GM18508 (cell line): ENCODE results near the gene ACSF3.

Source experiments
- ATAC-seq: cut with Tn5 transposase; IDR thresholded peaks from one replicate; pipeline ENCODE4 v1.9.1; 2021; ENCODE audit warnings: moderate number of reproducible peaks; ENCODE audit not compliant: insufficient read depth, unreplicated experiment

The ACSF3 gene

DNA sequence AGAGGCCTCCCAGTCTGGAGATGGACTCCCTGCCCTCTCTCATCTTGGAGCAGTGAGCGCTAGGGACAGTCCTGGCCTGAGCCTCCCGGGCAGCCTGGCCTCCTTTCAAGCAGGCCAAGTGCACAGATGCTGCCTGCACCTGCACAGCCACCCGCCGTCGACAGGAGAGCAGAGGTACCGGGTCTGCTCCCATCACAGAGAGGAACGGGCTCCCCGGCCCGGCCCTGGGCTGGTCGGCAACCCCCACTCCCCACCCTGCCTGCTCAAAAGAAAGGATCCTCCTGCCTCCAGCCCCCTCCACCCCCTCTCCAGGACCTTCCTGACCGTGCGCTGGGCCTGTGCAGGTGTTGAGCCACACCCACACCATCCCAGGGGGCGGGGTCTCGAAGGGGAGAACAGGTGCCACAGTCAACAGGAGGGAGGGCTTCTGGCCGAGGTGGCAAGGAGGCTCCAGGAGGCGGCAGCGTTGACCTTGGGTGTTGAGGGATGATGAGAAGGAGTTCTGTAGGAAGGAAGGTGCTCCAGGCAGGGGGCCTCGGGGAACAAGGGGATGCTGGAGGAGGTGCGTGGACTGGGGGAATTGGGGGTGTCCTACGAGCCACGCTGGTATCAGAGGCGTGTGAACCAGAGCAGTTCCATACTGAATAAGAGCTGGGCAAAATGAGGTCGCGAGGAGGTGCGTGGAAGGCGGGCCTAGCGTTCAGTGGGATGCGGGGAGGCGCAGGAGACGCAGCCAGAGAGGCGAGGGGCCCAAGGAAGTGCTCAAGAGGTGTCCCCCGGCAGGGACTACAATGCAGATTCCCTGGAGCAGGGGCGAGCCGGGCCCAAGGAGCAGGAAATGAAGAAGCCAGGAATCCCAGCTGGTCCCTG lies 76.9 kb downstream of the ACSF3 start:
- ATAC-seq, result no peak

DNA sequence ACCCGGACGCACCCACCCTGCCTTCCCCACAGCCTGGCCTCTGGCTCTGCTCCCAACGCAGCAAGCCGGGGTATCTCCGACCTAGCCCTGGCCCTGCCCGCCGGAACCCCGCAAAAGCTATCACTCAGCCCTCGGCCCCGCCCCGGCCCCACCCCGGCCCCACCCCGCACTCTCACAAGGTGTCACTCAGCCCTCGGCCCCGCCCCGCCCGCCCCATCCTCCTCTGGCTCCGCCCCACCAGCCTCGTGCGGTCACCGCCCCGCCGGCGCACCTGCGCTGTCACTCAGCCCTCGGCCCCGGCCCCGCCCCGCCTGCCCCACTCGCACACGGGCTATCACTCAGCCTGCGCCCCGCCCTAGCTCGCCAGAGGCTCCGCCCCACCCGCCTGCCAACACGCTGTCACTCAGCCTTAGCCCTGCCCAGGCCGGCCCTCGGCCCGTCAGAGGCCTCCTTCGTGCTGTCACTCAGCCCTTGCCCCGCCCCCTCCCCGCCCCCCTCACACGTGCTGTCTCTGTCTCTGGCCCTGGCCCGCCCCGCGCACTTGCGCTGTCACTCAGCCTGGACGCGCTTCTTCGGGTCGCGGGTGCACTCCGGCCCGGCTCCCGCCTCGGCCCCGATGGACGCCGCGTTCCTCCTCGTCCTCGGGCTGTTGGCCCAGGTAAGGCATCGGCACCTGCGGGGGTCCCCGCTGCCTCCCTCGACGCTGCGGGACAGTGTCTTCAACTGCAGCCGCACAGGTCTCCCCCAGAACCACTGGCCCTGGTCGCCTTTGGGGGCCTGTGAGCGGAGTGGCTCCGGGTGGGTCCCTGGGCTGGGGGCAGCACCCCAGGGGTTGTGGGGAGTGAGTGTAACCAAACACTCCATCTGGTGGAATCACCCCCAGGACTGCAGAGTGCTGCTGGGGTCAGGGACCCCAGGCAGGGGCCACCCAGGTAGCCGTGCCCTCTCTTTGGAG lies 77.8 kb downstream of the ACSF3 start, which contains the start of gene CDH15:
TSS of gene CDH15 (plus strand) at position 533 of the 955 bp plus-strand sequence. CDS start at position 617, 84 bp downstream.
- ATAC-seq, result no peak

DNA sequence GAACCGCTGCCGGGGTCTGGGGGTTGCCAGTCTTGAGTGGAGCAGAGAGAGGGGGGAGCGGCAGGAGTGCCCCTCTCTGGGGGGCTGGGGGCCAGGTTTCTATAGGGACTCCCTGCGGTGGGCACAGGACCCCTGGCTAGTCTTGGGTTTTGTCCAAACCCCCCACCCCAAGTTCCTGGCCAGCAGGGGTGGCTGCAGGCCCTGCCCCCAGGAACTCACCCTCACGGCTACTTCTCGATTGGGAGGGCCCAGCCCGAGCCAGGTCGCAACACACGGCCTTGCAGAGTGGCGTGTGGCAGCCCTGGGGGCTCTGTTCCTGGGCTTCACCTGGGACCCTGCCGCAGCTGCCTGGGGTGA lies 78.5 kb downstream of the ACSF3 start:
- no peak for ATAC-seq

DNA sequence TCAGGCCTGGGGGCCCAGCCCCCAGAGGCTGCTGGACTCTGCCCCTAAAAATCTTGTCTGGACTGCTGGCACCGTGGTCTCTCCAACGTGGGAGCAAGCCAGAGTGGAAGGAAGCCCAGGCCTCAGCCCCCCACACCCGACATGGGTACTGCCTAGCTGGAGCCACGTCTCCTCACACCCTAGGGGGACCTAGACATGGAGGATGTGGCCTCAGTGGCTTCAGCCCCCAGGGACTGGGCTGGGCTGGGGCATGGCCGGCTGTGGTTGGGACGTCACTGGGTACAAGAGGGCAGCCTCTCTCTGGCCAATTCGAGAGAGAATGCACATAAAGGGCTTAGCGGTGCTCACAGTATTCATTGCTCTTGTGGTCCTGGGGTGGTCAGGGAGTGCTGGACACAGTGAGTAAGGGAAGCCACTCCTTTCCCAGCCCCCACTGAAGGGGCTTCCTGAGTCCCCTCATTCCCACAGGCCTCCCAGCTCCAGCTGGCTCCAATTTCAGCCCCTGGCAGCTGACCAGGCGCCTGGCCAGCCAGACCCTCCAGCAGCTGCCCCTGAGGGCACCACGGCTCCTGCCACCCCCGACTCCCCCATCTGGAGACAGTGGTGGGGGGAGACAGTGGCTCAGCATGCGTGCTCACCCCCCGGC lies 79.0 kb downstream of the ACSF3 start:
- ATAC-seq, result no peak

DNA sequence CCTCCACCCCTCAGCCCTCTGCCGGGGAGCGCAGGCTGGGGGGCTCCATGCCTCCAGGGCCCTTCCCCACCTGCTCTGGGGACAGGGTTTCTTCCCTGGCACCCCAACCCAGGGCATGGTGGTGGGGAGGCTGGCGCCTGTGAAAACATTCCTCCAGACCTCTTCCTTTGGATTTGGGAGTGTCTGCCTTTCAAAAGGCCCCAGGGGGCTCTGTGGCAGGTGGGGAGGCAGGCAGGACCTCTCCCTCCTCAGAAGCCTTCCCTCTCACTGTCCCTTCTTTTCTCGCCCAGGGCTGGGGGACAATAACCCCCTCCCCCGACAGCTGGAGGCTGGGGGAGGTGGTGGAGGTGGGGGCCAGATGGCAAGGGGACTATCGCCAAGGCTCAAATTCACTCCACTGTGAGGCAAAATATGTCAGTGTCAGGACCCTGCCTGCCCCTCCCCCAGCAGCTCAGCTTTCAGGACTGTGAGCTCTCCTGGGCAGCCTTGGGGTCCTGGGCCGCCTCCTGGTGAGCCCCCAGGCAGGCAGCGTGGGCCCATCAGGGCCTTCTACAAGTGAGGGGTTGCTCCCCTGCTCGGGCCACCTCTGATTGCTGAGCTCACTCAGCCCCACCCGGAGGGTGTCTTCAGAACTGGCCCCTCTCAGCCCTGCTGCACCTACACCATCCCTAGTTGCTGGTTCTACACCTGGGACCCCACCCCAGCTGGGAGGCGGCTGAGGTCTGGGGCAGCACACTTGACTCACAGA lies 79.7 kb downstream of the ACSF3 start:
- no peak for ATAC-seq

DNA sequence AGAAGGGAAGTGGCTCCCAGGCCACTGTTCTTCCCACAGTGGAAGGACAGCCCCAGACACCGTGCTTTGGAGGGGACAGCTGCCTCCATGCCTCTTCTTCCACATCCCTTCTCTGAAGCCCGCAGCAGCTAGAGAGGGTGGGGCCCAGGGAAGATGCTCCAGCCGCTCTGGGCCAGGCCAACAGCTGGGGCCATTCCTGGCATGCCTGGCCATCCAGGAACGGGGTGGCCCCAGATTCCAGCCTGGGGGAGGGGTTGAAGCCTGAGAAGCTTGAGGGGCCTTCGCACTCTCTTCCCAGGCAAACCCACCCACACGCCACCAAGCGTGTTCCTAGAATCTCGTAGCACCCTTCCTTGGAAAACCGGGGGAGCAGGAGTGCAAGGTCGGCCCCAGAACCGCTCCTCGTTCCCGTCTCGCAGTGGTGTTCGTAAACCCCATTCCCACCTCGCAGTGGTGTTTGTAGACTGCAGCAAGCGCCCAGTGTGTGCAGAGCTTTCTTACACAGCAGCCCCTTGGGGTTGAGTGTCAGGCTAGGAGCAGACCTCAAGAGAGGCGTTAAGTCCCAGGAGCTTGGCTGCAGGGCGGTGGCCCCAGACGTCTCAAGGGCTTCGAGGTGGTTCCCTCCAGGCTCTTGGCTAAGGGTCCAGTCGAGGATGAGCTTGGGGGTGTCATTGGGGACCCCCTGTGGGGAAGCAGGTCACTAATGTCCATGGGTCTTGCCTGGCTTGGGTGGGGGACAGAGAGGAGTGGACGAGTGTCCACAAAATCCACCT lies 80.6 kb downstream of the ACSF3 start:
- ATAC-seq, result no peak

DNA sequence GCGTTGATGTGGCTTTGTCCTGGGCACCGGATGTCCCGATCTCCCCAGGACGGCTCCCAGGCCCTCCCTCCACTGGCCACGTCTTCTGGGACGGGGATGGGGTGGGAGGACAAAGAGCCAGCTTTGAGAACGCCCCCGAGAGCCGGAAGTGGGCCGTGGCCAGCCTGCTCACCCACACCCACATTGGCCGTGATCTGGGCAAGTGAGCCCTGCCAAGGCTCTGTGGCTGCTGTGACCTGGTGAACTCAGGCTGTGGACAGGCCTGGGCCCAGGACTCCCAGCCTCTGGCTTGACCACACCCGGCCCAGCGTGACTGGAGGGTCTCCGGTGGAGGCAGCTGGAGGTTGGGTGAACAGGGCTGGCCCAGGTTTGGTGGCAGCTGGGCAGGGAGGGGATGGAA lies 81.2 kb downstream of the ACSF3 start:
- ATAC-seq, result no peak

DNA sequence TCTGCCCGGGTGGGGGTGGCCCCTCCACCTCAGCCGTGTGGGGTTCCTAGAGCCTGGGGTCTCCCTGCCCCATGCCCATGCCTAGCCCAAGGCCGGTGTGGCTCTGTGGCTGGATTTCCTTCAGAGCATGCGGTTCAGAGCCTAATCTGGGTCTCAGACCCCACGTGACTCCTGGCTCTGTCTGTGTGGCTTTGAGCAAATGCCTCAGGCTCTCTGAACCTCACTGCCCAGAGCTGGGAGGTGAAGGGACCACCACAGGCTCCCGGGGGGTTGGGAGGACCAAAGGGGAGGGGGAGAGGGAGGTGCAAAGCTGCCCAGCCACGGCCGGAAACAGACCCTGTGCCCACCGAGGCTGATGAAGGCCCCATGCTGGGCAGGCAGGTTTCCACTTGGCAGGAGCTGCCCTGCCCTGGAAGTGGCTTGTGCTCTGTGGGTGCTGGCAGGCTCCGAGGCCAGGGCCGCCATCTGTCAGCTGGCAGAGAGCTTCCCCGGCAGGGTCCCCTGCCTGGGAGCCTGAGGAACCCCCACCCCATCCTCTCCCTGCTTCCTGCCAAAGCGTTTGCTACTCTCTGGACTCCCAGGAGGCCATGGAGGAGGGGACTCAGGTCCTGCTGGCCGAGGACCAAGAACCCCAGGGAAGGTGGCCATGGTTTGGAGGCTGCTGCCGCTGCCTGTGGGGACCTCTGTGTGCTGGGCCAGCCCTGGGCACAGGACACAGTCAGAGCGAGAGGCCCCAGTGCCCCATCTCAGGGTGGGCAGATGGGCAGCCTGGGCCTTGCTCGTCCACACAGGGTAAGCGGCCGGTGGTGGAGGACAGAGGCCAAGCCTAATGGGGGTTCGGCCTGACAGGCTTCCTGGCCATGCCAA lies 81.9 kb downstream of the ACSF3 start:
- no peak for ATAC-seq

DNA sequence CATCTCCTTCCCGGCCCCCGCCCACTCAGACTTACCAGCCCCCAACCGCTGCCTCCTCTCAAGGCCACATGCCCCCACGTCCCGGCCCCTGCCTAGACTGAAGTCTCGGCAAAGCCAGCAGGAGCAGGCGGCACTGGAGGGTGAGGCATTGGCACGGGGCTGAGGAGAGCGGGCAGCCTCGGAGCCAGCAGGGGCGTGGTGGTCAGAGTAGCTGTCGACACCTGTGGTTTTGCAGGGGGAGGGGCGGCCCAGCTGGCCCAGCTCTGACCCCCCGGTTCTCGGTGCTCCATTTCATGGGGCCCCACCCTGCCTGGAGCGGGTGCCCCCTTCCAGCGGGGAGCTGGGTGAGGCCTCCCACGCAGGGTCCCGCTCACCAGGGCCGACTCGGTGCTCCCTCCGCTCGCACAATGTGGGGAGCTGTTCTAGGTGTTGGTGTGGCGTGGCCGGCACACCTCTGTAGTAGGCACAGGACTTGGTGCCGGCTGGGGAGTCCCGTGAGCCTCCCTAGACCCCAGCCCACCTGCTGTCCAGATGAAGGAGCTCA lies 82.6 kb downstream of the ACSF3 start:
- no peak for ATAC-seq

DNA sequence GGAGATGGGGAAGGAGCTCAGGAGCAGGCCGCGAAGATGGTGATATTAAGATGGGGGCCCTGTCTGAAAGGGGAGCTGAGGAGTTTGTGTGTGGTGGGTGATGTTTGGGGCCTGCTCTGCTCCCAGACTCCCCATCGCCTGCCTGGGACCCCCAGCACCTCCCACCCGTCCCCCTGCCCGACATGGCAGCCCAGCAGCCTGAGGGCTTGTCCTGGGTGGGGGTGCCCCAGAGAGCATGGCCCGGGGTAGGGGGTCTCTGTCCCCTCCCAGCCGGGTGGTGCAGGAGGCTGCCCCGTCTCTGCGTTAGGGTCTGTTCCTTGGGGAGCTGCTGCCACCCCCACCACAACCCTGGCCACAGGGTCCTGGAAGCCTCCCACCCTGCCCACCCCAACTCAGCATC lies 83.1 kb downstream of the ACSF3 start:
- ATAC-seq, result no peak

DNA sequence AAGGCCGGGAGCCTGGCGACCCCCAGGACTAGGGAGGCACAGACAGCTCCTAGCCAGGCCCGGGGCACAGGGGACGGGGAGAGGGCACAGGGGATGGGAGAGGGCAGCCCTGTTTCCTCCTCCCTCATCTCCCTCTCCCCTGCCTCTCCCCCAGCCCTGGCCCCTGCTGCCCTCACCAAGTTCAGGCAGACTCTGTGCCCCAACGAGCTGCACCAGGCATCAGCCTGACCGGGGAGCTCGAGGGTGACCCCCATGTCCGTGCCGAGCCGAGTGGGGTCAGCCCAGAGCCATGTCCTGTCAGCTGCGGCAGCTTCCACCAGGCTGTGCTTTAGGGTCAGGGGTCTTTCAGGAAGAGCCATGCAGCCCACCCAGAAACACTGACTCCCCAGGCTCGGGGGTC lies 83.8 kb downstream of the ACSF3 start:
- ATAC-seq, result no peak

DNA sequence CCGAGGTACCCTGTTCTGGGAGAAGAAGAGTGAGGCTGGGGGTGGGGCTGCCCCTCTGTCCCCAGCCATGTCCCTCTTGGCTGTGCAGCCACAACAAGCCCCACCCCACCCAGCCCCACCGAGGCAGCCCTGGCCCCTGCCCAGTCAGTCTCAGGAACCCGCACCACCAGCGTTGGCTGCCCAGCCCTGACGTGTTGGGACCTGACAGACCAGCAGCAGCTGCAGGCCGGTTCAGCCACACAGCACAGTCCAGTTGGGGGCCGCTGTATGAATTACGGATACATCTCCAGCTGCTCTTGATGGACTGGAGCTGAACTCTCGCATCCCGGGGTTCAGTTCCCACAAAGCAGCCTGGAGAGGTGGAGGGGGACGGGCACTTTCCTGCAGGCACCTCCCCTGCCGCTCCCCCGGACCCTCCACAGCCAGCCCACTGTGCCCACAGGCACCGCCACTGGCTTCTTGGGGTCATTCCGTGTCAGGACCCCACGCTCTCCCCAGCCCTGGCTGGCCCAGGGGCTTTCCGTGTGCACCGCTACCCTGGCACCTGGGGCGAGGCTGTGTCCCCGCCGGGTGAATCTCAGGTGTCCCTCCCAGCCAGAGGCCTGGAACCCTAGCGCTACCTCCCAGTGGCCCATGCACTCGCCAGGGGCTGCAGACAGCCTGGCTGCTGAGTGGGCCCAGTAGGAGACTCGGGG lies 84.9 kb downstream of the ACSF3 start:
- no peak for ATAC-seq

DNA sequence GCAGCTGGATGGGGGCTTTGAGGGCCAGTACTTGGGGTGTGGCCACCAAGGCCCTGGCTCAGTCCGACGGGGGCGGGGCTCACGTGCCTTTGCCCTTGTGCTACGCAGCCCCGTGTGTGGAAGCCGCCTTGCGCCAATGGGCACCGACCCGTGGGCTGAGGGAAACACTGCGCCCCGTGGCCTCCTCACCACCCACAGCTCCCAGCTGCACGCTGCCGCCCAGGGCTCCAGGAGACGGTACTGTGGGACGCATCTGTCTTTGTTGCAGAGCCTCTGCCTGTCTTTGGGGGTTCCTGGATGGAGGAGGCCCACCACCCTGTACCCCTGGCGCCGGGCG lies 85.5 kb downstream of the ACSF3 start:
- ATAC-seq, result no peak

DNA sequence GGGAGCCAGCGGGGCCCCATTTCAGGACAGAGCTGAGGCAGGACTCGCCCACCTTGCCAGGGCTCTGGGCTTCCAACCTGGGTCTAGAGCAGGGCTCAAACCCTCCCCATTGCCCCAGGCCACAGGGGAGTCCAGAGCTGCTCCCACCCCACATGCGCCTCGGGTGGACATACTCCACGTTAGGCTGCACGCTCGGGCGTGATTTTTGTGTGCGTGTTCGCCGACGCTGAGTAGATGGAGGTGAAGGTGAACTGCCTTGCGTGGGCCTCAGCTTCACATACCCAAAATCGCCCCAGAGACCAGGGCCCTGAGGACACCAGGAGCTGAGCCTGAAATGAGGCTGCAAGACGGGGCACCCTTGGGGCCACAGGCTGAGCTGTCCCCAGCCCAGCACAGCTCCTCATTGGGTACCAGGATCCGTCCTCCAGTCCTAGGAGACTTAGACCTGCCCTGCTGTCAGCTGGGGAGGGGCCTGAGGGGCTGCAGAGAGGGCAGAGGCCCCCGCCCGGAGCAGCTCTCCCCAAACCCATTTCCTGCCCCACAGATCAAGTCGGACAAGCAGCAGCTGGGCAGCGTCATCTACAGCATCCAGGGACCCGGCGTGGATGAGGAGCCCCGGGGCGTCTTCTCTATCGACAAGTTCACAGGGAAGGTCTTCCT lies 86.1 kb downstream of the ACSF3 start:
- ATAC-seq, result no peak

DNA sequence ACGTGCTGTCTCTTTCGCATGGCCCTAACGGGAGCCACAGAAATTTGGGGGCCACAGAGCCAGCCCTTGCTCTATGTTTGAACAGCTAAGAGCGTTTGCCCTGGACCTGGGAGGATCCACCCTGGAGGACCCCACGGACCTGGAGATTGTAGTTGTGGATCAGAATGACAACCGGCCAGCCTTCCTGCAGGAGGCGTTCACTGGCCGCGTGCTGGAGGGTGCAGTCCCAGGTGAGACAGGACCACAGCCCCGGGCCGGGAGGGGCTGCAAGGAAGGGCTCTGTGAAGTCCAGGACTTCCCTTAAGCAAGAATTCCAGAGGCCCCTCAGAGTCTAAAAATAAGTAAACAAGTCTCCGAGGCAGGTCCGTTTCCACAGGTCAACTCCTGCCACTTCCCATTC lies 89.8 kb downstream of the ACSF3 start:
- ATAC-seq, result no peak

DNA sequence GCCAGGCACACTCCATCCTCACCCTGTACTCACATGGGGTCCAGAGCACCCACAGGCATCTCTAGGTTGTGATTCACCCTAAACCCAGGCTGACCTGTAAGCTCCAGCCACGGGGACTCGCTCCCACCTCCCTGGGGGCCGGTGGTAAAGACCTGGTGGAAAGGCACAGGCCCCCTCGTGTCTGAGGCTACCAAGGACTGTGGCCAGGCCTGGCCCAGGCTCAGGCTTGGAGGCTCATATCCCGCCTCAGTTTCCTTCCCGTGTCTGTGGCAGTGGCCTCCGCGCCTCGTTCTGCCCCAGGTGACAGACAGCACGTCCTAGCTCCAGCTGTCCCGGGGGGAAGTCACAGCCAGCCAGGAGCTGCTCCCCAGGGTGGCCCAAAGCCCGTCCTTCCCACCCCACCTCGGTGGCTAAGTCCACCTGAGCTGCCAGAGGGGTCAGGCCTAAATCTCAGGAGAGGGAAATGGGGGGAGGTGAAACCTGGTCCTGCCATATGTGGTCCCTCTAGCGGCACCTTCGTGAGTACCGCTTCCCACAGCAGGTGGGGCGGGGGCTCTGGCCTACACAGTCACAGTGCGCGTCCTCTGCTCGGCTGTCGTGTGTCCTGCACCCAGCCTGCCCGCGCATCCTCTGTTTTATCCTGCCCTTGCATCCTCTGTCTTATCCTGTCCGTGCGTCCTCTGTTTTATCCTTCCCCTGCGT lies 90.5 kb downstream of the ACSF3 start:
- no peak for ATAC-seq

DNA sequence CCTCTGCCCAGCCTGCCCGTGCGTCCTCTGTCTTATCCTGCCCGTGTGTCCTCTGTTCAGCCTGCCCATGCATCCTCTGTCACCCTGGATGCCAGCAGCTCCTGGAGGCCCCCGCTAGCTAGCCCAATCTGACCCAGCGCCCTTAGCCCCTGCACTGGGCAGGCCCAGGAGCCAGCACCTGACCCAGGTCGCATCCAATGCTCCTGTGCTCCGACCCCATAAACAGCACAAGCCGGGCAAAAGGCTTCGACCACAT lies 91.0 kb downstream of the ACSF3 start:
- no peak for ATAC-seq
